Neural progenitor cell (in vitro differentiated cells): ENCODE data around the gene FARS2.

Experiments
- CTCF ChIP-seq: fragments of 200-600 bp; sonication (generic); IDR thresholded peaks from 2 replicates; pipeline ENCODE4 v1.5.1; 2017; ENCODE audit warnings: antibody characterized with exemption, mild to moderate bottlenecking
- EZH2 ChIP-seq: fragments of 200-600 bp; sonication (generic); IDR thresholded peaks from 2 replicates; pipeline ENCODE4 v1.6.1; 2017; ENCODE audit warnings: antibody characterized with exemption, mild to moderate bottlenecking, moderate library complexity

- TF ChIP-seq CTCF (no peak), EZH2 (no peak)
These were observed 556.6 kb downstream of the FARS2 start for GRCh38 chr6:5817869-5818268.
